PFSK-1 (cell line): ENCODE data around the gene MUC20.

Experiments
- FOXP2 ChIP-seq: optimal IDR thresholded peaks from 2 replicates; pipeline ENCODE3; 2011; ENCODE audit warnings: borderline replicate concordance, control low read depth, inconsistent platforms; ENCODE audit not compliant: insufficient read depth; ENCODE audit errors: extremely low read length, extremely low read depth
- POLR2AphosphoS5 ChIP-seq: IDR thresholded peaks from 2 replicates; pipeline ENCODE4 v1.6.1; 2012; ENCODE audit warnings: low read depth, mild to moderate bottlenecking, control low read depth, low read length, moderate library complexity
- SIN3A ChIP-seq: IDR thresholded peaks from 2 replicates; pipeline ENCODE4 v1.6.1; 2012; ENCODE audit warnings: mild to moderate bottlenecking, low read length, moderate library complexity, borderline replicate concordance; ENCODE audit not compliant: insufficient read depth
- TAF1 ChIP-seq: IDR thresholded peaks from 2 replicates; pipeline ENCODE4 v1.6.1; 2012; ENCODE audit warnings: low read length, control low read depth, borderline replicate concordance; ENCODE audit not compliant: insufficient read depth
- TF ChIP-seq, protein P1 (sequence below), 2 experiments: IDR thresholded peaks; 2 replicates each; pipeline versions ENCODE4 v1.6.1 to v1.8.0; 2011 to 2012; ENCODE audit warnings: low read depth in 2 of 2, low read length in 2 of 2, control low read depth in 1 of 2, inconsistent platforms in 1 of 2, mild to moderate bottlenecking in 1 of 2, moderate library complexity in 1 of 2; ENCODE audit not compliant: insufficient read depth in 1 of 2

Gene MUC20

GRCh38 chr3:195752546-195753331 is 32.0 kb downstream of the MUC20 start:
- TF ChIP-seq, protein P1, sequence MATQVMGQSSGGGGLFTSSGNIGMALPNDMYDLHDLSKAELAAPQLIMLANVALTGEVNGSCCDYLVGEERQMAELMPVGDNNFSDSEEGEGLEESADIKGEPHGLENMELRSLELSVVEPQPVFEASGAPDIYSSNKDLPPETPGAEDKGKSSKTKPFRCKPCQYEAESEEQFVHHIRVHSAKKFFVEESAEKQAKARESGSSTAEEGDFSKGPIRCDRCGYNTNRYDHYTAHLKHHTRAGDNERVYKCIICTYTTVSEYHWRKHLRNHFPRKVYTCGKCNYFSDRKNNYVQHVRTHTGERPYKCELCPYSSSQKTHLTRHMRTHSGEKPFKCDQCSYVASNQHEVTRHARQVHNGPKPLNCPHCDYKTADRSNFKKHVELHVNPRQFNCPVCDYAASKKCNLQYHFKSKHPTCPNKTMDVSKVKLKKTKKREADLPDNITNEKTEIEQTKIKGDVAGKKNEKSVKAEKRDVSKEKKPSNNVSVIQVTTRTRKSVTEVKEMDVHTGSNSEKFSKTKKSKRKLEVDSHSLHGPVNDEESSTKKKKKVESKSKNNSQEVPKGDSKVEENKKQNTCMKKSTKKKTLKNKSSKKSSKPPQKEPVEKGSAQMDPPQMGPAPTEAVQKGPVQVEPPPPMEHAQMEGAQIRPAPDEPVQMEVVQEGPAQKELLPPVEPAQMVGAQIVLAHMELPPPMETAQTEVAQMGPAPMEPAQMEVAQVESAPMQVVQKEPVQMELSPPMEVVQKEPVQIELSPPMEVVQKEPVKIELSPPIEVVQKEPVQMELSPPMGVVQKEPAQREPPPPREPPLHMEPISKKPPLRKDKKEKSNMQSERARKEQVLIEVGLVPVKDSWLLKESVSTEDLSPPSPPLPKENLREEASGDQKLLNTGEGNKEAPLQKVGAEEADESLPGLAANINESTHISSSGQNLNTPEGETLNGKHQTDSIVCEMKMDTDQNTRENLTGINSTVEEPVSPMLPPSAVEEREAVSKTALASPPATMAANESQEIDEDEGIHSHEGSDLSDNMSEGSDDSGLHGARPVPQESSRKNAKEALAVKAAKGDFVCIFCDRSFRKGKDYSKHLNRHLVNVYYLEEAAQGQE (IDR thresholded peaks at IDR 0.05; ENCODE audit: insufficient read depth in 1 of 2, low read depth in 2 of 2, low read length in 2 of 2), result no peak
- no peak for TF ChIP-seq POLR2AphosphoS5
- TF ChIP-seq SIN3A, result no peak
- TF ChIP-seq FOXP2, result no peak
- no peak for TF ChIP-seq TAF1

DNA sequence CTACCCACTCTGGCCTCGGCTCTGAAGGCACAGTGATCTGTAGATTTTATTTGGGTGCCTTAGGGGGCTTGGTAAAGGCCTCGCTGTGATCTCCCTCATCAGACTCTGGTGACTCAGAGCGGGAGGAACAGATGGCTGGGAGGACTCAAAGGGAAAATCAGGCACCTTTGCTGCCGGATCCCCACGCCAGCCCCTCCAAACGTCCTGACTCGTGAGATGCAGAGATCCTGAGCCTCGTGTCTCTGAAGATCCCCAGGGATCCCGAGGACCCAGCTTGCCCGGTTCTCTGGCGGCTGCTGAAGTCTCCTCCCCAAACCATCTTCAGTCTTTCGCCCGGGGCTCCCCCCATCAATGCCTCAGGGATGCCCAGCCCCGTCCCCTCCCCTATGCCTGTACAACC is 32.8 kb downstream of the MUC20 start:
- no peak for TF ChIP-seq SIN3A
- TF ChIP-seq POLR2AphosphoS5, result no peak

GRCh38 chr3:195754141-195754540 is 33.4 kb downstream of the MUC20 start:
- TF ChIP-seq POLR2AphosphoS5, result no peak
- TF ChIP-seq FOXP2, result no peak

GRCh38 chr3:195754906-195755305 is 34.1 kb downstream of the MUC20 start:
- TF ChIP-seq POLR2AphosphoS5, result no peak
- TF ChIP-seq SIN3A, result no peak
- TF ChIP-seq, protein P1 (IDR thresholded peaks at IDR 0.05; ENCODE audit: insufficient read depth in 1 of 2, low read depth in 2 of 2, low read length in 2 of 2), result no peak
- no peak for TF ChIP-seq TAF1
- no peak for TF ChIP-seq FOXP2

DNA sequence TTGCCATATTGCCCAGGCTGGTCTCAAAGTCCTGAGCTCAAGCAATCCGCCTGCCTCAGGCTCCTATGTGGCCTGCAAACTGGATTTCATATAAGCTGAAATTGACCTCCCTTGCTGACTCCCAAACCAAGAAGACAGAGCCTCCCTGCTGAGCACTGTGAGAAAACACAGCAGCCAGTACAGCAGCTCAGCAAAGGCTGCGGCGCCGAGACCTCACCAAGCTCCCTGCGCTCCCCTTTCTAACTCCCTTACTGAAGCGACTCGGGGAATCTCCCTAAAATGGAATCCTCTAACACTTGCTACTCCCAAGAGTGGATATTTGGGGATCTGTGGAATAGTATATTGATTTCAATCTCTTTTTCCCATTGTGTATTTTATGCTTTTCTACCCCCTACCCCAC is 34.6 kb downstream of the MUC20 start:
- TF ChIP-seq TAF1 (no peak), SIN3A (no peak), FOXP2 (no peak), POLR2AphosphoS5 (no peak)
- TF ChIP-seq, protein P1 (IDR thresholded peaks at IDR 0.05; ENCODE audit: insufficient read depth in 1 of 2, low read depth in 2 of 2, low read length in 2 of 2), result no peak

DNA sequence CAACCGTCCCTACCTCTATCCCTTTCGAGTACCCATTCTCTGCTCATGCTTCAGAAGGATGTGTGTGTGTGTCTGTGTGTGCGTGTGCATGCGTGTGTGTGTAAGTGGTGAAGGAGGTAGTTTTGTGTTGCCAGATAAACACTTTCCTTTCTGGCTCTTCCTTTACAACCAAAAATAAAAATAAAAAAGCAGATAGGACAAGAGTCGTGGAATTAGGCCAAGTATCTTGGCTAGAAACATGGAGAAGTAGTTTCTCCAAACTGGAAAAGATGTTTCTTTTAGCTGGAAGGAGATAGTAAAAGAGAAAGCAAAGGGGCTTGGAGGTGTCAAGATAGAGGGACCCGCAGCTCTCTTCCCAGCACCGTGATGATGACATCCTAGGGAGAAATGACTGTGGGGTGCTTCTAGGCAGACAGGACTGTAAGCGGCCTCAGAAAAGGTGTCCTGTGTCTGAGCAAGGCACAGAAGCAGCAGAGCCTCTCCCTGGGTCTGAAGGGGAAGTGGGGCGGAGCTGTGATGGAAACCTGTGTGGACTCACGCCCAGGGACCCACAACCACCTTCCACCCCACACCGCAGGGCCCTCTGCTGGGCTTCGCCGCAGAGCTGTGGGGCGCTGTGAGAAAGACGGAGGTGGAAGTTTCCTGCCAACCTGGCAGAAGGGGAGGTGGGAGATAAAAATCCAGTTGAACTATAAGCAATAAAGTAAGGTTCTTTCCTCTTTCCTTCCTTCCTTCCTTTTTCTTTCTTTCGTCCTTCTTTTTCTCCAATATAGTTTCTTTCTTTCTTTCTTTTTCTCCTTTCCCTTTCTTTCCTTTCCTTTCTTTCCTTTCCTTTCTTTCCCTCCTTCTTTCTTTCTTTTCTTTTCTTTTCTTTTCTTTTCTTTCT is 35.3 kb downstream of the MUC20 start:
- no peak for TF ChIP-seq POLR2AphosphoS5
- no peak for TF ChIP-seq FOXP2
- TF ChIP-seq, protein P1 (IDR thresholded peaks at IDR 0.05; ENCODE audit: insufficient read depth in 1 of 2, low read depth in 2 of 2, low read length in 2 of 2), result no peak
- no peak for TF ChIP-seq TAF1
- no peak for TF ChIP-seq SIN3A
